ENCODE data around the gene CDH23.

The CDH23 gene

GRCh38 chr10:71708897-71709882, 312.5 kb downstream of the CDH23 start:
- Histone ChIP-seq H2AFZ (no peak overlapping the region), H3K9me3 (ENCODE audit: control insufficient read depth, low read length) (no peaks in the 10 kb centered on the region), H3K27me3 (ENCODE audit: control insufficient read depth, insufficient read depth, low read length) (no peaks in the 10 kb centered on the region), H3K4me1 (no peaks in the 10 kb centered on the region), H3K4me3 (ENCODE audit: low read depth, low read length) (no peak overlapping the region), H3K27ac (no peak overlapping the region), H3K9ac (no peak overlapping the region), H3K79me2 (no peaks in the 10 kb centered on the region), H3K36me3 (ENCODE audit: control insufficient read depth, insufficient read depth, low read length) (no peaks in the 10 kb centered on the region), H3K4me2 (ENCODE audit: low read length) (no peak overlapping the region)
- no peak for TF ChIP-seq CTCF (IDR thresholded peaks at IDR 0.05)

GRCh38 chr10:71710519-71710918, 313.8 kb downstream of the CDH23 start:
- no peak overlapping the region for H3K27ac ChIP-seq
- no peaks in the 10 kb centered on the region for H3K4me1 ChIP-seq

GRCh38 chr10:71711052-71711623, 314.4 kb downstream of the CDH23 start:
- no peaks in the 10 kb centered on the region for H3K27me3 ChIP-seq (ENCODE audit: control insufficient read depth, insufficient read depth, low read length)
- no peak overlapping the region for H3K9ac ChIP-seq
- H3K4me3 ChIP-seq (ENCODE audit: low read depth, low read length) = no peak overlapping the region
- H3K4me2 ChIP-seq (ENCODE audit: low read length) = no peak overlapping the region
- no peak overlapping the region for H3K27ac ChIP-seq
- H3K9me3 ChIP-seq (ENCODE audit: control insufficient read depth, low read length) = no peaks in the 10 kb centered on the region
- no peak for TF ChIP-seq CTCF (IDR thresholded peaks at IDR 0.05)
- H3K36me3 ChIP-seq (ENCODE audit: control insufficient read depth, insufficient read depth, low read length) = no peaks in the 10 kb centered on the region
- H2AFZ ChIP-seq = no peak overlapping the region
- no peaks in the 10 kb centered on the region for H3K79me2 ChIP-seq
- H3K4me1 ChIP-seq = no peaks in the 10 kb centered on the region

More at GRCh38 chr10:71710519-71710918, 313.8 kb downstream of the CDH23 start:
- H3K9me3 ChIP-seq (ENCODE audit: control insufficient read depth, low read length) = no peaks in the 10 kb centered on the region
- H3K4me3 ChIP-seq (ENCODE audit: low read depth, low read length) = no peak overlapping the region
- no peak overlapping the region for H3K4me2 ChIP-seq (ENCODE audit: low read length)
- no peak overlapping the region for H3K9ac ChIP-seq
- no peak for TF ChIP-seq CTCF (IDR thresholded peaks at IDR 0.05)
- H3K79me2 ChIP-seq = no peaks in the 10 kb centered on the region
- no peaks in the 10 kb centered on the region for H3K36me3 ChIP-seq (ENCODE audit: control insufficient read depth, insufficient read depth, low read length)
- H3K27me3 ChIP-seq (ENCODE audit: control insufficient read depth, insufficient read depth, low read length) = no peaks in the 10 kb centered on the region
- H2AFZ ChIP-seq = no peak overlapping the region

GRCh38 chr10:71712170-71712569, 315.4 kb downstream of the CDH23 start:
- Histone ChIP-seq H3K36me3 (ENCODE audit: control insufficient read depth, insufficient read depth, low read length) (no peaks in the 10 kb centered on the region), H3K9me3 (ENCODE audit: control insufficient read depth, low read length) (no peaks in the 10 kb centered on the region), H3K9ac (no peak overlapping the region), H3K27me3 (ENCODE audit: control insufficient read depth, insufficient read depth, low read length) (no peaks in the 10 kb centered on the region), H3K4me2 (ENCODE audit: low read length) (no peak overlapping the region), H3K4me1 (no peaks in the 10 kb centered on the region), H3K4me3 (ENCODE audit: low read depth, low read length) (no peak overlapping the region), H3K27ac (no peak overlapping the region), H3K79me2 (no peaks in the 10 kb centered on the region), H2AFZ (no peak overlapping the region)
- TF ChIP-seq CTCF (IDR thresholded peaks at IDR 0.05) = no peak
